Skeletal muscle tissue (tissue), 4 donors: ENCODE results near the gene REC114. TPM values are rescaled to one million over a fixed set of nuclear protein-coding genes. Genes with fewer than 3 reads are reported as not detected.
"Not testable (repeated sequence)": the region's sequence is repeated elsewhere in the genome, so short reads cannot be mapped to it uniquely, and the experiment has no call there.

Experiments
- H3K27ac ChIP-seq: one replicate; pipeline ENCODE4 v1.7.0; 2013; ENCODE audit warnings: mild to moderate bottlenecking, low read depth, low read length, inconsistent platforms
- H3K27me3 ChIP-seq, 3 donors: one replicate each; pipeline ENCODE4 v1.7.0; 2013; ENCODE audit warnings: low read length in 3 of 3; ENCODE audit not compliant: control insufficient read depth in 3 of 3, insufficient read depth in 3 of 3
- H3K36me3 ChIP-seq, 3 donors: one replicate each; pipeline ENCODE4 v1.7.0; 2013; ENCODE audit warnings: low read length in 3 of 3; ENCODE audit not compliant: control insufficient read depth in 3 of 3, insufficient read depth in 3 of 3
- H3K4me1 ChIP-seq, 3 donors: one replicate each; pipeline ENCODE4 v1.7.0; 2013; ENCODE audit warnings: low read length in 3 of 3, mild to moderate bottlenecking in 3 of 3; ENCODE audit not compliant: control insufficient read depth in 3 of 3, insufficient read depth in 3 of 3
- H3K4me3 ChIP-seq, 3 donors: one replicate each; pipeline ENCODE4 v1.7.0; 2013; ENCODE audit warnings: low read length in 3 of 3
- H3K9ac ChIP-seq, 3 donors: one replicate each; pipeline ENCODE4 v1.7.0; 2013; ENCODE audit warnings: low read length in 3 of 3, mild to moderate bottlenecking in 3 of 3, moderate library complexity in 2 of 3, low read depth in 1 of 3
- H3K9me3 ChIP-seq, 3 donors: one replicate each; pipeline ENCODE4 v1.7.0; 2013; ENCODE audit warnings: low read length in 3 of 3; ENCODE audit not compliant: control insufficient read depth in 3 of 3
- total RNA-seq: library from RNA; depleted of rRNA; stranded (reverse); fragments of >200 nt; gene quantifications from one replicate; pipeline ENCODE4 v1.2.3, GENCODE V29; 2014
- donor health status: Osteomylitis.

The REC114 gene
- total RNA-seq, 1 donor from 2014 or later, result not detected

DNA sequence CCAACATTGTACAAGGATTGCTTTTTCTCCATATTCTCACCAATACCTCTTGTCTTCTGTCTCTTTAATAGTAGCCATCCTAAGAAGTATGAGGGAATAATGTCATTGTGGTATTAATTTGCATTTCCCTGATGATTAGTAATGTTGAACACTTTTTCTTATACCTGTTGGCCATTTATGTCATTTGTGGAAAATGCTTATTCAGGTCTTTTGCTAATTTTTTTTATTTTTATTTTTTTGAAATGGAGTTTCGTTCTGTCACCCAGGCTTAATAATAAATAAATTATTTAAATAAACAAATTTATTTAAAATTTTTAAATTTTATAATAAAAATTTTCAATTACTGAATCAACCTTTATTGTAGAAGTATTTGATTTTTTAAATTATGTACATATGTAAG is 37.1 kb downstream of the REC114 start:
- H3K9ac ChIP-seq, result no peak overlapping the region
- no peaks in the 10 kb centered on the region for H3K9me3 ChIP-seq
- no peak overlapping the region for H3K4me3 ChIP-seq

GRCh38 chr15:73482166-73482565 is 39.2 kb downstream of the REC114 start:
- Histone ChIP-seq H3K36me3 (no peaks in the 10 kb centered on the region), H3K27ac (no peak overlapping the region), H3K9ac (no peak overlapping the region), H3K27me3 (no peaks in the 10 kb centered on the region), H3K4me3 (no peak overlapping the region), H3K9me3 (no peaks in the 10 kb centered on the region), H3K4me1 (no peaks in the 10 kb centered on the region)

More for the DNA sequence above, 37.1 kb downstream of the REC114 start:
- H3K4me1 ChIP-seq, result no peaks in the 10 kb centered on the region
- H3K27me3 ChIP-seq, result no peaks in the 10 kb centered on the region
- no peaks in the 10 kb centered on the region for H3K36me3 ChIP-seq
- no peak overlapping the region for H3K27ac ChIP-seq

DNA sequence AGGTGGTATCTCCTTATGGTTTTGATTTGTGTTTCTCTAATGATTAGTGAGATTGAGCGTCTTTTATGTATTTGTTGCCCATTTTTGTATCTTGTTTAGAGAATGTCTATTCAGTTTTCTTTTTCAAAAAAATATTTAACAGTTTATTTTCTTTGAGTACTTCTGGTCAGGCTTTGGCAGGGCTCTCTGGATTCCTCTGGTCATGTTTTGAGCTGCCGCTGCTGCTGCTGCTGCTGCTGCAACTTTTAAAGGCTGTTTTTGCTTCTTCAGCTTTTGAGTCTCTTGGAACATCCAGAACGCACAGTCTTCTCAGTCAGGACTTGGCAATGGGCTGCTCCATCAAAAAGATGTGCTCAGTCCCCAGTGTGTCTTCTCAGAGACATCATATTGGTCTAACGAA is 40.1 kb downstream of the REC114 start:
- Histone ChIP-seq H3K9ac (no peak overlapping the region), H3K36me3 (no peaks in the 10 kb centered on the region), H3K9me3 (no peaks in the 10 kb centered on the region), H3K4me3 (no peak overlapping the region), H3K4me1 (no peaks in the 10 kb centered on the region), H3K27ac (no peak overlapping the region), H3K27me3 (no peaks in the 10 kb centered on the region)

DNA sequence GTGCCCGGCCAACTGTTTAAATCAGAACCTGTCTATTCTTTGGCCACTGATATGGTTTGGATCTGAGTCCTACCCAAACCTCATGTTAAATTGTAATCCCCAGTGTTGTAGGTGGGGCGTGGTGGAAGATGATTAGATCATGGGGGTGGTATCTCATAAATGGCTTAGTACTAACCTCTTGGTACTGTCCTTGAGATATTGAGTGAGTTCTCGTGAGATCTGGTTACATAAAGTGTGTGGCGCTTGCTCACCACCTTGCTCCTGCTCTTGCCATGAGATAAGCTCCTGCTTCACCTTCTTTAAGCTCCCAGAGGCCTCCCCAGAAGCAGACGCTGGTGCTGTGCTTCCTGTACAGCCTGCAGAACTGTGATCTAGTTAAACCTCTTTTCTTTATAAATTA is 42.4 kb downstream of the REC114 start:
- no peaks in the 10 kb centered on the region for H3K4me1 ChIP-seq
- H3K4me3 ChIP-seq, result no peak overlapping the region
- H3K36me3 ChIP-seq, result no peaks in the 10 kb centered on the region
- H3K9ac ChIP-seq, result no peak overlapping the region
- H3K27me3 ChIP-seq, result no peaks in the 10 kb centered on the region
- no peaks in the 10 kb centered on the region for H3K9me3 ChIP-seq
- no peak overlapping the region for H3K27ac ChIP-seq

DNA sequence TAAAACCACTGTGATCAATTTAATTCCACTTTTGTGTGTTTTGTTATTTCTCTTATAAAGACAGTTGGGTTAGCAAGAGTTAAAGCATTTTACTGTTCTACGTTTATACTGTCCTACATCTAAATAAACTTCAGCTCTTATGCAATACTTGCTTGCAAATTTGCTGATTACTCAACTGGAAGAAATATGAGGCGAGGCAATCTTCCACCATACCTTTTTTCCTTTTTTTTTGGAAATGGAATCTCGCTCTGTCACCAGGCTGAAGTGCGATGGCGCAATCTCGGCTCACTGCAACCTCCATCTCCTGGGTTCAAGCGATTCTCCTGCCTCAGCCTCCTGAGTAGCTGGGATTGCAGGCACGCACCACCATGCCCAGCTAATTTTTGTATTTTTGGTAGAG is 42.9 kb downstream of the REC114 start:
- not testable (repeated sequence) for H3K9ac ChIP-seq, H3K4me1 ChIP-seq, H3K9me3 ChIP-seq, H3K36me3 ChIP-seq, H3K4me3 ChIP-seq, H3K27me3 ChIP-seq, H3K27ac ChIP-seq

DNA sequence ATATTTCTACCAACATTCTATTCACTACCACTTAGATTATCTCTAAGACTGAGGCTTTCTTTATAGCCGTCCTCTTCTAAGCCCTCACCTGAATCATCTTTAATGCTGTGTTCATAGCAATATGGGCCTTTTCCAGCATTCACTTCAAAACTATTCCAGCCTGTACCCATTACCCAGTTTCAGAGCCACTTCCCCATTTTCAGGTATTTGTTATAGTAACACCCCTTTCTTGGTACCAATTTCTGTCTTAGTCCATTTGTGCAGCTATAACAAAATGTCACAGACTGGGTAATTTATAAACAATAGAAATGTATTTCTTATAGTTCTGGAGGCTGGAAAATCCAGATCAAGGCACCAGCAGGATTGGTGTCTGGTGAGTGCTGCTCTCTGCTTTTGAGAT is 45.7 kb downstream of the REC114 start:
- Histone ChIP-seq H3K9ac (no peak overlapping the region), H3K9me3 (no peaks in the 10 kb centered on the region), H3K4me1 (no peaks in the 10 kb centered on the region), H3K4me3 (no peak overlapping the region), H3K27ac (no peak overlapping the region), H3K36me3 (no peaks in the 10 kb centered on the region), H3K27me3 (peaks cover 0 to 3% (median 0%) of the 10 kb centered on the region in 3 donors)

DNA sequence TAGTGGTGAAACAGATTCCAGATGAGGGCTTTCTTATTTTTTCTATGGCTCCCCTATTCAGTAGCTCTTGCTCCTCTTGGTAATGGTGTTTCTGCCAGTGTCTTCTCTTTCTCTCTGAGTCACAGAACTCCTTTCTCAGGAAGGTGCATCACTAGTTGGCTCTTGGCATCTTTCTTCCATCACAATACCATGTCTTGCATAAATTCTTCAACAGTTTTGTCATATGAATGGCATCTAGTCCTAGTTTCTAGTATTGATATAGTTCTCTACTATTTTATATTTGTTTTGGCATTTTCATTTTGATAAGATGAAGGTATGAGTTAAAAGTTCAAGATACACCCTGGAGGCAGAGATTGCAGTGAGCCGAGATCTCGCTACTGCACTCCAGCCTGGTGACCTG is 51.0 kb downstream of the REC114 start:
- Histone ChIP-seq H3K27ac (no peak overlapping the region), H3K9me3 (no peaks in the 10 kb centered on the region), H3K9ac (no peak overlapping the region), H3K4me3 (no peak overlapping the region), H3K4me1 (no peaks in the 10 kb centered on the region), H3K27me3 (peaks cover 0 to 3% (median 0%) of the 10 kb centered on the region in 3 donors), H3K36me3 (no peaks in the 10 kb centered on the region)

DNA sequence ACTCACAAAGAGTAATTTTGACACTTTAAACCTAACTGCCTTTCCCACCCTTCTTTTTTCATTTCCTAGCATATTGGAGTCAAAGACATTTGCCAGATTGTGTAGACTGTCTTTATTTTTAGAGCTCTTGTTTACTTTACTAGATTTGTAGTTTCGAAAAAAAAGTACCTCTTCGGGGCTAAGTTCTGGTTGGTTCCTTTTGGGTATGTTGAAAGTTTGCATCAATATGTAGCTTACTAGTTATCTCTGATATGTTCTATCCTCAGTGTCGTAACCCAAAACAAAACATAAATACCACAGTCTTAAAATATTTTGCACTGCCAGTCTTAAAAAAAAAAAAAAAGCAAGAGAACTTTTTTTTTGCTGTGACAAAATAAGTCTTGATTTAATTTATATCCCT is 52.2 kb downstream of the REC114 start:
- Histone ChIP-seq H3K4me1 (no peaks in the 10 kb centered on the region), H3K4me3 (no peak overlapping the region), H3K36me3 (no peaks in the 10 kb centered on the region), H3K27me3 (peaks cover 0 to 3% (median 0%) of the 10 kb centered on the region in 3 donors), H3K9ac (no peak overlapping the region), H3K9me3 (no peaks in the 10 kb centered on the region), H3K27ac (no peak overlapping the region)

GRCh38 chr15:73500696-73501095 is 57.7 kb downstream of the REC114 start:
- H3K9ac ChIP-seq, result no peak overlapping the region

GRCh38 chr15:73504885-73505284 is 61.9 kb downstream of the REC114 start:
- no peaks in the 10 kb centered on the region for H3K36me3 ChIP-seq
- no peak overlapping the region for H3K9ac ChIP-seq
- no peak overlapping the region for H3K27ac ChIP-seq
- no peaks in the 10 kb centered on the region for H3K4me1 ChIP-seq
- H3K27me3 ChIP-seq, result no peaks in the 10 kb centered on the region
- no peak overlapping the region for H3K4me3 ChIP-seq
- no peaks in the 10 kb centered on the region for H3K9me3 ChIP-seq

More at GRCh38 chr15:73500696-73501095, 57.7 kb downstream of the REC114 start:
- Histone ChIP-seq H3K4me1 (no peaks in the 10 kb centered on the region), H3K9me3 (no peaks in the 10 kb centered on the region), H3K27me3 (no peaks in the 10 kb centered on the region), H3K36me3 (no peaks in the 10 kb centered on the region), H3K27ac (no peak overlapping the region), H3K4me3 (no peak overlapping the region)

- no peaks in the 10 kb centered on the region for H3K36me3 ChIP-seq
- no peak overlapping the region for H3K4me3 ChIP-seq
- no peak overlapping the region for H3K9ac ChIP-seq
- H3K27ac ChIP-seq, result no peak overlapping the region
- no peaks in the 10 kb centered on the region for H3K4me1 ChIP-seq
- H3K27me3 ChIP-seq, result no peaks in the 10 kb centered on the region
- H3K9me3 ChIP-seq, result no peaks in the 10 kb centered on the region
These were observed 72.6 kb downstream of the REC114 start for GRCh38 chr15:73515527-73515926.
